H1 (cell line): Measurements from ENCODE around the gene MYBPH. TPM values are rescaled to one million over a fixed set of nuclear protein-coding genes. Genes with fewer than 3 reads are reported as not detected.
A peak's percentile ranks its signal among the peaks of the same experiment; 100 is the strongest.

Source experiments
- CTCF ChIA-PET: fragments of 300-600 bp; sonication (Branson Sonifier 250); formaldehyde crosslinking; loops from one replicate; lab custom pipeline; 2021; ENCODE audit not compliant: partially characterized antibody; lab: Charles Lee
- POLR2A ChIA-PET: fragments of 300-600 bp; sonication (Branson Sonifier 250); formaldehyde crosslinking; loops from one replicate; lab custom pipeline; 2021; ENCODE audit warnings: inconsistent platforms; ENCODE audit not compliant: partially characterized antibody; lab: Charles Lee
- DNase-seq, 2 experiments: peaks; one replicate each; pipeline versions ENCODE4 v3.0.0 to v3.0.0-alpha.2; 2010 to 2022; ENCODE audit warnings: low spot score in 2 of 2, low read depth in 1 of 2, mixed read lengths in 1 of 2
- FAIRE-seq: peaks from 2 replicates; lab custom pipeline; 2011; peaks lifted over from hg19 to GRCh38; lab: Jason Lieb, UNC
- H2AFZ ChIP-seq: 2 replicates; pipeline ENCODE4 v1.8.1; 2012; ENCODE audit warnings: low read length, inconsistent platforms
- H2AK5ac ChIP-seq: 2 replicates; pipeline ENCODE4 v1.6.1; 2013; ENCODE audit warnings: low read depth, low read length
- H2BK120ac ChIP-seq: replicated peaks from 2 replicates; pipeline ENCODE3; 2013; ENCODE audit warnings: low read depth, low read length, inconsistent platforms
- H2BK12ac ChIP-seq: 2 replicates; pipeline ENCODE4 v1.6.1; 2013; ENCODE audit warnings: low read depth, low read length
- H2BK15ac ChIP-seq: 2 replicates; pipeline ENCODE4 v1.6.1; 2013; ENCODE audit warnings: low read length
- H2BK20ac ChIP-seq: 2 replicates; pipeline ENCODE4 v1.6.1; 2013; ENCODE audit warnings: low read length
- H2BK5ac ChIP-seq: 2 replicates; pipeline ENCODE4 v1.6.1; 2013; ENCODE audit warnings: low read depth, low read length
- H3K14ac ChIP-seq: 2 replicates; pipeline ENCODE4 v1.6.1; 2013; ENCODE audit warnings: inconsistent platforms; ENCODE audit not compliant: insufficient read length
- H3K18ac ChIP-seq: 2 replicates; pipeline ENCODE4 v1.6.1; 2013; ENCODE audit warnings: low read length; ENCODE audit errors: extremely low read depth
- H3K23ac ChIP-seq: 2 replicates; pipeline ENCODE4 v1.6.1; 2013; ENCODE audit warnings: inconsistent platforms; ENCODE audit not compliant: insufficient read length
- H3K23me2 ChIP-seq: 2 replicates; pipeline ENCODE4 v1.6.1; 2013; ENCODE audit warnings: low read depth, low read length
- H3K27ac ChIP-seq: 2 replicates; pipeline ENCODE4 v1.6.1; 2011; ENCODE audit warnings: low read depth, low read length, inconsistent platforms
- H3K27me3 ChIP-seq, 4 experiments: replicated peaks in 1 of 4; 1 replicate in 1 of 4; 2 replicates in 3 of 4; pipeline versions ENCODE4 v1.6.1 to v1.8.1; 2011 to 2013; ENCODE audit warnings: low read length in 3 of 4, mild to moderate bottlenecking in 3 of 4, inconsistent platforms in 2 of 4, mixed read lengths in 2 of 4, moderate library complexity in 1 of 4; ENCODE audit not compliant: control insufficient read depth in 3 of 4, insufficient read depth in 3 of 4; ENCODE audit errors: extremely low read depth in 1 of 4
- H3K36me3 ChIP-seq, 4 experiments: 2 replicates each; pipeline versions ENCODE4 v1.6.1 to v1.8.1; 2011 to 2013; ENCODE audit warnings: mild to moderate bottlenecking in 4 of 4, low read length in 3 of 4, moderate library complexity in 2 of 4, control low read depth in 1 of 4, inconsistent platforms in 1 of 4; ENCODE audit not compliant: insufficient read depth in 4 of 4, control insufficient read depth in 2 of 4
- H3K4ac ChIP-seq: replicated peaks from 2 replicates; pipeline ENCODE3; 2013; ENCODE audit warnings: low read length, low read depth, mixed read lengths, inconsistent platforms; ENCODE audit not compliant: insufficient read length
- H3K4me1 ChIP-seq, 4 experiments: replicated peaks in 1 of 4; 1 replicate in 1 of 4; 2 replicates in 3 of 4; pipeline versions ENCODE4 v1.6.1 to v1.8.1; 2011 to 2013; ENCODE audit warnings: low read length in 3 of 4, inconsistent platforms in 2 of 4, mixed read lengths in 1 of 4; ENCODE audit not compliant: insufficient read depth in 4 of 4, control insufficient read depth in 3 of 4
- H3K4me2 ChIP-seq, 2 experiments: 2 replicates each; pipeline versions ENCODE4 v1.6.1 to v1.8.1; 2011 to 2013; ENCODE audit warnings: low read depth in 2 of 2, low read length in 2 of 2, control low read depth in 1 of 2, inconsistent platforms in 1 of 2, mild to moderate bottlenecking in 1 of 2; ENCODE audit not compliant: insufficient read depth in 1 of 2
- H3K4me3 ChIP-seq, 4 experiments: fragments of 200-600, 300-600 bp in 1 of 4; sonication (generic), shearing (Covaris generic), sonication (Bioruptor Twin) in 1 of 4; 2 replicates each; pipeline versions ENCODE4 v1.5.1 to v1.8.1; 2011 to 2016; ENCODE audit warnings: low read length in 4 of 4, low read depth in 3 of 4, control low read depth in 2 of 4, inconsistent platforms in 2 of 4, mild to moderate bottlenecking in 2 of 4, mixed read lengths in 1 of 4, moderate library complexity in 1 of 4; ENCODE audit not compliant: insufficient read depth in 2 of 4; ENCODE audit errors: extremely low read depth in 1 of 4
- H3K56ac ChIP-seq: replicated peaks from 2 replicates; pipeline ENCODE3; 2013; ENCODE audit warnings: low read depth, mild to moderate bottlenecking, mixed read lengths, low read length, inconsistent platforms; ENCODE audit not compliant: insufficient read length
- H3K79me1 ChIP-seq: 2 replicates; pipeline ENCODE4 v1.6.1; 2013; ENCODE audit warnings: low read depth, low read length, control low read depth
- H3K79me2 ChIP-seq, 2 experiments: 2 replicates each; pipeline versions ENCODE4 v1.6.1 to v1.8.1; 2012 to 2013; ENCODE audit warnings: low read length in 2 of 2, mild to moderate bottlenecking in 2 of 2, inconsistent platforms in 1 of 2; ENCODE audit not compliant: insufficient read depth in 2 of 2, control insufficient read depth in 1 of 2
- H3K9ac ChIP-seq, 4 experiments: replicated peaks in 1 of 4; 1 replicate in 1 of 4; 2 replicates in 3 of 4; pipeline versions ENCODE4 v1.6.1 to v1.8.1; 2011 to 2013; ENCODE audit warnings: low read depth in 3 of 4, low read length in 3 of 4, control low read depth in 2 of 4, mild to moderate bottlenecking in 2 of 4, moderate library complexity in 2 of 4, inconsistent platforms in 1 of 4; ENCODE audit errors: extremely low read depth in 1 of 4
- H3K9me3 ChIP-seq, 2 experiments: 2 replicates each; pipeline versions ENCODE4 v1.6.1 to v1.8.1; 2012 to 2013; ENCODE audit warnings: mild to moderate bottlenecking in 2 of 2, moderate library complexity in 2 of 2, control low read depth in 1 of 2, inconsistent platforms in 1 of 2, low read depth in 1 of 2, low read length in 1 of 2, mixed read lengths in 1 of 2; ENCODE audit not compliant: insufficient read depth in 2 of 2
- H4K20me1 ChIP-seq, 2 experiments: replicated peaks in 1 of 2; 2 replicates each; pipeline versions ENCODE3 to v1.8.1; 2011 to 2013; ENCODE audit warnings: inconsistent platforms in 2 of 2, low read length in 2 of 2, mild to moderate bottlenecking in 1 of 2; ENCODE audit not compliant: insufficient read depth in 2 of 2, control insufficient read depth in 1 of 2
- H4K5ac ChIP-seq: 2 replicates; pipeline ENCODE4 v1.6.1; 2013; ENCODE audit warnings: low read length, low read depth, mixed read lengths, inconsistent platforms; ENCODE audit not compliant: insufficient read length
- H4K8ac ChIP-seq: 2 replicates; pipeline ENCODE4 v1.8.0; 2013; ENCODE audit warnings: mild to moderate bottlenecking, moderate library complexity, low read length, inconsistent platforms; ENCODE audit not compliant: insufficient read depth; ENCODE audit errors: extremely low read depth
- H4K91ac ChIP-seq: replicated peaks from 2 replicates; pipeline ENCODE3; 2013; ENCODE audit warnings: low read length, mixed read lengths, inconsistent platforms; ENCODE audit not compliant: insufficient read length
- CBX5 ChIP-seq: fragments of 300-800, 300-1000 bp; sonication (generic); IDR thresholded peaks from 2 replicates; pipeline ENCODE4 v1.7.1; 2016; ENCODE audit warnings: antibody characterized with exemption, low read length, low read depth
- CTBP2 ChIP-seq: IDR thresholded peaks from 2 replicates; pipeline ENCODE4 v1.7.0; 2011; ENCODE audit warnings: borderline replicate concordance, mild to moderate bottlenecking, moderate library complexity, mixed read lengths, low read length; ENCODE audit not compliant: insufficient read depth, insufficient read length
- EGR1 ChIP-seq: IDR thresholded peaks from 2 replicates; pipeline ENCODE4 v1.6.1; 2011; ENCODE audit warnings: low read depth, low read length, borderline replicate concordance
- JUND ChIP-seq: IDR thresholded peaks from 2 replicates; pipeline ENCODE4 v1.6.1; 2011; ENCODE audit warnings: mild to moderate bottlenecking, improper control_type of control experiment, low read length
- MAFK ChIP-seq: IDR thresholded peaks from 2 replicates; pipeline ENCODE4 v1.6.1; 2012; ENCODE audit warnings: low read depth, mild to moderate bottlenecking, improper control_type of control experiment, low read length
- PHF8 ChIP-seq: fragments of 200-600 bp; sonication (generic); conservative IDR thresholded peaks from 2 replicates; pipeline ENCODE4 v1.7.1; 2012; ENCODE audit warnings: low read depth, mild to moderate bottlenecking, inconsistent platforms, low read length, moderate library complexity
- WGBS, 2 experiments: shearing (Covaris generic) in 1 of 2; methylation state at CpG; one replicate each; pipeline versions ENCODE4 v1.1.6 to v1.1.7; 2013 to 2015; ENCODE audit warnings: low lambda C conversion rate in 2 of 2, mixed read lengths in 2 of 2, inconsistent platforms in 1 of 2, low coverage in 1 of 2, missing lambda C conversion rate in 1 of 2; ENCODE audit not compliant: insufficient replicate concordance in 2 of 2, insufficient coverage in 1 of 2, insufficient read length in 1 of 2; ENCODE audit errors: extremely low coverage in 1 of 2, missing lambda C conversion rate in 1 of 2; 5-methylcytosine and 5-hydroxymethylcytosine counted together
- polyA plus RNA-seq, 7 experiments: library from polyadenylated mRNA; depleted of rRNA in 3 of 7; stranded (reverse) in 5 of 7; unstranded in 2 of 7; fragments of >200 nt in 5 of 7; fragments of 200-250 nt in 2 of 7; gene quantifications; 1 replicate in 5 of 7; 2 replicates in 1 of 7; 4 replicates in 1 of 7; pipeline versions ENCODE4 v1.2.1 to v1.2.3, GENCODE V29; 2011 to 2013; ENCODE audit warnings: missing spikeins in 2 of 7, mixed read lengths in 2 of 7
- total RNA-seq: library from RNA; stranded (reverse); fragmentation: NEBNext Ultra II Directional; extraction: Animal tissue kit (Norgen Biotek cat#: 25700); gene quantifications from 2 replicates; pipeline ENCODE4 v1.2.1, GENCODE V29; 2021
- TF ChIP-seq, protein P1 (sequence below): IDR thresholded peaks from 2 replicates; pipeline ENCODE4 v1.6.1; 2012; ENCODE audit warnings: inconsistent platforms
- TF ChIP-seq, protein P2 (sequence below), 3 experiments: IDR thresholded peaks; 1 replicate in 2 of 3; 2 replicates in 1 of 3; pipeline versions ENCODE4 v1.5.1 to v1.6.1; 2011; ENCODE audit warnings: low read length in 3 of 3, mild to moderate bottlenecking in 3 of 3, inconsistent platforms in 2 of 3, low read depth in 1 of 3, moderate library complexity in 1 of 3; ENCODE audit not compliant: insufficient read depth in 1 of 3; ENCODE audit errors: control extremely low read depth in 1 of 3

MYBPH gene
- total and polyA plus RNA-seq, 2 of the 8 experiments (the other 6 are each of a cell fraction or from before 2014, with no cell fraction given): not detected

DNA sequence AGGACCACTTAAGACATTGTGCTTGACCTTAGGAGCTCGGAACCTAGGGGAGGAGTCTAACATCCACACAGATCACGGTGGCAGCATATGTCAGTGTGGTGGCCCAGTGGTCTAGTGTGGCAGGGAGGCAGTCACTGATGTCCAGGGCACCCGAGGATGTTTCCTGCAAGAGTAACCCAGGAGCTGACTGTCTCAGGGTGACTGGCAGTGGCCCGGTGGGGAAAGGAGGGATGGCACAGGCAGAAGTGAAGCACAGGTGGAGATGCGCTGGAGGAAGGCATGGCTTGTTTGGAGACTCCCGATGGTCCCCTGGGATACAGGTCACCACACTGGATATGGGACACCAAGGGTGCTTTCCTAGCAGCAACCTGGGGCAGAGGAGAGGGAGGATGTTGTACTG lies 37.5 kb upstream of the MYBPH start:
- no peaks in the 10 kb centered on the region for H4K20me1 ChIP-seq
- no peak overlapping the region for H2AK5ac ChIP-seq
- H3K23ac ChIP-seq: no peak overlapping the region
- H3K18ac ChIP-seq: no peak overlapping the region
- ChIA-PET CTCF (interaction anchor here (0.5 to 18.1 kb wide), 16 partner anchors 9 to 178 kb away, joined by 3 to 479 read pairs (median 7); partner anchors contain the start of genes ADORA1 and MYOG), POLR2A (no interaction called here)
- no peak overlapping the region for H4K8ac ChIP-seq
- no peaks in the 10 kb centered on the region for H3K79me1 ChIP-seq
- H3K4me1 ChIP-seq: peaks cover 0 to 12% (median 11%) of the 10 kb centered on the region in 4 experiments; a peak in 6 of 7 replicates
- H3K56ac ChIP-seq: no peak overlapping the region
- H3K9ac ChIP-seq: peak overlapping the region in 1 of 4 experiments; percentile 25; a peak in 1 of 7 replicates
- no peak for DNase-seq
- no peaks in the 10 kb centered on the region for H3K36me3 ChIP-seq
- no peak for TF ChIP-seq EGR1
- TF ChIP-seq CBX5: no peak
- no peak for TF ChIP-seq JUND
- TF ChIP-seq PHF8: no peak
- no peak for TF ChIP-seq CTBP2
- TF ChIP-seq MAFK: no peak
- TF ChIP-seq, protein P1, sequence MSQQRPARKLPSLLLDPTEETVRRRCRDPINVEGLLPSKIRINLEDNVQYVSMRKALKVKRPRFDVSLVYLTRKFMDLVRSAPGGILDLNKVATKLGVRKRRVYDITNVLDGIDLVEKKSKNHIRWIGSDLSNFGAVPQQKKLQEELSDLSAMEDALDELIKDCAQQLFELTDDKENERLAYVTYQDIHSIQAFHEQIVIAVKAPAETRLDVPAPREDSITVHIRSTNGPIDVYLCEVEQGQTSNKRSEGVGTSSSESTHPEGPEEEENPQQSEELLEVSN: no peak
- TF ChIP-seq, protein P2, sequence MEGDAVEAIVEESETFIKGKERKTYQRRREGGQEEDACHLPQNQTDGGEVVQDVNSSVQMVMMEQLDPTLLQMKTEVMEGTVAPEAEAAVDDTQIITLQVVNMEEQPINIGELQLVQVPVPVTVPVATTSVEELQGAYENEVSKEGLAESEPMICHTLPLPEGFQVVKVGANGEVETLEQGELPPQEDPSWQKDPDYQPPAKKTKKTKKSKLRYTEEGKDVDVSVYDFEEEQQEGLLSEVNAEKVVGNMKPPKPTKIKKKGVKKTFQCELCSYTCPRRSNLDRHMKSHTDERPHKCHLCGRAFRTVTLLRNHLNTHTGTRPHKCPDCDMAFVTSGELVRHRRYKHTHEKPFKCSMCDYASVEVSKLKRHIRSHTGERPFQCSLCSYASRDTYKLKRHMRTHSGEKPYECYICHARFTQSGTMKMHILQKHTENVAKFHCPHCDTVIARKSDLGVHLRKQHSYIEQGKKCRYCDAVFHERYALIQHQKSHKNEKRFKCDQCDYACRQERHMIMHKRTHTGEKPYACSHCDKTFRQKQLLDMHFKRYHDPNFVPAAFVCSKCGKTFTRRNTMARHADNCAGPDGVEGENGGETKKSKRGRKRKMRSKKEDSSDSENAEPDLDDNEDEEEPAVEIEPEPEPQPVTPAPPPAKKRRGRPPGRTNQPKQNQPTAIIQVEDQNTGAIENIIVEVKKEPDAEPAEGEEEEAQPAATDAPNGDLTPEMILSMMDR (IDR thresholded peaks at IDR 0.05; ENCODE audit: control extremely low read depth in 1 of 3, insufficient read depth in 1 of 3, low read depth in 1 of 3, low read length in 3 of 3): no peak
- H2BK12ac ChIP-seq: no peak overlapping the region
- H3K27me3 ChIP-seq: no peaks in the 10 kb centered on the region
- H3K27ac ChIP-seq: no peak overlapping the region
- H3K23me2 ChIP-seq: no peaks in the 10 kb centered on the region
- no peaks in the 10 kb centered on the region for H3K9me3 ChIP-seq
- no peak overlapping the region for H4K91ac ChIP-seq
- no peaks in the 10 kb centered on the region for H3K79me2 ChIP-seq
- H2BK15ac ChIP-seq: no peak overlapping the region
- H3K4me3 ChIP-seq: no peak overlapping the region
- no peak for FAIRE-seq
- no peak overlapping the region for H3K14ac ChIP-seq
- no peak overlapping the region for H4K5ac ChIP-seq
- no peak overlapping the region for H3K4ac ChIP-seq
- no peak overlapping the region for H3K4me2 ChIP-seq
- no peak overlapping the region for H2AFZ ChIP-seq
- no peak overlapping the region for H2BK20ac ChIP-seq
- WGBS, 2 experiments: 88% methylated on average over 6 of the region's 6 CpGs; no CpG with 5 or more reads in 1 of the 2 experiments
- no peak overlapping the region for H2BK120ac ChIP-seq
- H2BK5ac ChIP-seq: no peak overlapping the region
